Tibial artery (tissue), 4 donors: ENCODE data around the gene CDK18.

Experiments
- DNase-seq, 2 donors: peaks; one replicate each; pipeline ENCODE4 v3.0.0-alpha.2; 2019
- H3K27ac ChIP-seq, 2 donors: fragments of 200-600 bp; sonication (generic) in 1 of 2; 1 replicate in 1 of 2; 2 replicates in 1 of 2; pipeline ENCODE4 v1.5.1; 2018 to 2019; ENCODE audit warnings: mild to moderate bottlenecking in 1 of 2
- H3K27me3 ChIP-seq, 2 donors: fragments of 200-600 bp; sonication (generic) in 1 of 2; one replicate each; pipeline versions ENCODE4 v1.5.1 to v1.6.0; 2016 to 2019
- H3K36me3 ChIP-seq, 3 donors: fragments of 200-600 bp; sonication (generic) in 2 of 3; one replicate each; pipeline ENCODE4 v1.5.1; 2016 to 2019; ENCODE audit warnings: mild to moderate bottlenecking in 2 of 3
- H3K4me1 ChIP-seq, 4 donors: fragments of 200-600 bp; sonication (generic) in 2 of 4; 1 replicate in 3 of 4; 2 replicates in 1 of 4; pipeline ENCODE4 v1.5.1; 2016 to 2019
- H3K4me3 ChIP-seq, 2 donors: fragments of 200-600 bp; sonication (generic) in 1 of 2; 1 replicate in 1 of 2; 2 replicates in 1 of 2; pipeline ENCODE4 v1.5.1; 2018 to 2019; ENCODE audit warnings: mild to moderate bottlenecking in 2 of 2
- H3K9me3 ChIP-seq, 3 donors: fragments of 200-600 bp; sonication (generic) in 1 of 3; one replicate each; pipeline ENCODE4 v1.5.1; 2016 to 2019
- intact Hi-C: fragments of 100-400 bp; cut with DNase I; formaldehyde crosslinking; loops from one replicate; pipeline ENCODE4 v1.15.0; 2023; ENCODE audit warnings: low total_unique reads
- TF ChIP-seq, protein P1 (sequence below), 2 experiments: fragments of 200-600 bp in 1 of 2; fragments of 450-650 bp in 1 of 2; IDR thresholded peaks; one replicate each; pipeline ENCODE4 v1.5.1; 2017 to 2019; ENCODE audit warnings: antibody characterized with exemption in 2 of 2, mild to moderate bottlenecking in 1 of 2, moderate library complexity in 1 of 2

The CDK18 gene

GRCh38 chr1:205519541-205520131 lies 15.2 kb downstream of the CDK18 start:
- intact Hi-C loops = no loop called here
- H3K4me3 ChIP-seq = no peak overlapping the region
- H3K9me3 ChIP-seq = no peaks in the 10 kb centered on the region
- DNase-seq = no peak
- TF ChIP-seq, protein P1, sequence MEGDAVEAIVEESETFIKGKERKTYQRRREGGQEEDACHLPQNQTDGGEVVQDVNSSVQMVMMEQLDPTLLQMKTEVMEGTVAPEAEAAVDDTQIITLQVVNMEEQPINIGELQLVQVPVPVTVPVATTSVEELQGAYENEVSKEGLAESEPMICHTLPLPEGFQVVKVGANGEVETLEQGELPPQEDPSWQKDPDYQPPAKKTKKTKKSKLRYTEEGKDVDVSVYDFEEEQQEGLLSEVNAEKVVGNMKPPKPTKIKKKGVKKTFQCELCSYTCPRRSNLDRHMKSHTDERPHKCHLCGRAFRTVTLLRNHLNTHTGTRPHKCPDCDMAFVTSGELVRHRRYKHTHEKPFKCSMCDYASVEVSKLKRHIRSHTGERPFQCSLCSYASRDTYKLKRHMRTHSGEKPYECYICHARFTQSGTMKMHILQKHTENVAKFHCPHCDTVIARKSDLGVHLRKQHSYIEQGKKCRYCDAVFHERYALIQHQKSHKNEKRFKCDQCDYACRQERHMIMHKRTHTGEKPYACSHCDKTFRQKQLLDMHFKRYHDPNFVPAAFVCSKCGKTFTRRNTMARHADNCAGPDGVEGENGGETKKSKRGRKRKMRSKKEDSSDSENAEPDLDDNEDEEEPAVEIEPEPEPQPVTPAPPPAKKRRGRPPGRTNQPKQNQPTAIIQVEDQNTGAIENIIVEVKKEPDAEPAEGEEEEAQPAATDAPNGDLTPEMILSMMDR (IDR thresholded peaks at IDR 0.05) = no peak
- peaks cover 6 to 16% (median 10%) of the 10 kb centered on the region in 3 donors for H3K36me3 ChIP-seq
- H3K4me1 ChIP-seq = peaks cover 0 to 66% (median 44%) of the 10 kb centered on the region in 4 donors
- H3K27ac ChIP-seq = no peak overlapping the region
- no peaks in the 10 kb centered on the region for H3K27me3 ChIP-seq

GRCh38 chr1:205520709-205521108 lies 16.2 kb downstream of the CDK18 start:
- H3K27me3 ChIP-seq = no peaks in the 10 kb centered on the region
- H3K4me3 ChIP-seq = no peak overlapping the region
- no peak for DNase-seq
- H3K9me3 ChIP-seq = no peaks in the 10 kb centered on the region
- H3K4me1 ChIP-seq = peaks cover 0 to 56% (median 39%) of the 10 kb centered on the region in 4 donors
- intact Hi-C loops = no loop called here
- H3K36me3 ChIP-seq = peaks cover 14 to 27% (median 21%) of the 10 kb centered on the region in 3 donors
- H3K27ac ChIP-seq = no peak overlapping the region
- TF ChIP-seq, protein P1 (IDR thresholded peaks at IDR 0.05) = no peak

DNA sequence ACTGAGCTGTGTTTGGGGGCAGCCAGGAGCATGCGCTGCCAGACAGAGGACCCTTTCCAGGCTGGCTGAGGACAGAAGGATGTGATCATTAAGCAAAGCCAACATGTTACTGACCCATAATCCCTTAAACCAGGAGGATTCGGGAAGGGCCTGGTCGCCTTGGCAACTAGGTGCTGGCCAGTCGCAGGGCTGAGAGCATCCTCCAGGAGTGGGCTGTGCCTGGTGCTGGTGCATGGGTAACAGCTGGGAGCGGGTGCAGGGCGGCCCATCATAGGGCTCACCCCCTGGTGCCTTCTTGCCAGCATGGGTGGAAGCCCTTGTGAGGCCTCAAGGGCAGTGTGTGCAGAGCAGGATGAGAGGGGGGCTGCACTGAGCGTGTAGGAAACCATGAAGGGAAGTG lies 17.2 kb downstream of the CDK18 start:
- Histone ChIP-seq H3K36me3 (peaks cover 23 to 36% (median 25%) of the 10 kb centered on the region in 3 donors), H3K9me3 (no peaks in the 10 kb centered on the region), H3K4me1 (peaks cover 0 to 46% (median 31%) of the 10 kb centered on the region in 4 donors), H3K4me3 (no peak overlapping the region), H3K27ac (no peak overlapping the region), H3K27me3 (no peaks in the 10 kb centered on the region)
- no peak for DNase-seq
- TF ChIP-seq, protein P1 (IDR thresholded peaks at IDR 0.05) = no peak
- intact Hi-C loops = no loop called here

DNA sequence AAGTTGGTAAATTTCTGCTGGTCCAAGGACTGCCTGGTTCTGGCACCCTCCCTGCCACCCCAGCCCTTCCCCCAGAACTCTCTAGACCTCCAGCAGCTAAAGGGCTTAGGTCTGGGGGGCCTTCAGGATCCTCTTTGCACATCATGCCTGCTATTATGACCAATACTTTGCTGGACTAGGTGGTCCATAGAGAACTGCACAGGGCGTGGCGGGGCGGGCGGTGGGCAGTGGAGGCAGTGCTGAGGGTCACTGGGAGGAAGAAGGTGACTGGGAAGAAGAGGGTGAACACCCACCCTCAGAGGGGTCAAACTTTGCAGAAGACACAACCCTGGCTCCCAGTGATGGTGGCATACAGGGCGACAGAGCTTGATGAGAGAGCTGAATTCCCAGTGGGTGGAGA lies 18.2 kb downstream of the CDK18 start:
- H3K36me3 ChIP-seq = peaks cover 23 to 46% (median 25%) of the 10 kb centered on the region in 3 donors
- DNase-seq = no peak
- H3K27me3 ChIP-seq = no peaks in the 10 kb centered on the region
- H3K4me3 ChIP-seq = no peak overlapping the region
- intact Hi-C loops = no loop called here
- TF ChIP-seq, protein P1 (IDR thresholded peaks at IDR 0.05) = no peak
- H3K4me1 ChIP-seq = peaks cover 0 to 41% (median 25%) of the 10 kb centered on the region in 4 donors
- H3K27ac ChIP-seq = no peak overlapping the region
- no peaks in the 10 kb centered on the region for H3K9me3 ChIP-seq

- peaks cover 23 to 51% (median 25%) of the 10 kb centered on the region in 3 donors for H3K36me3 ChIP-seq
- TF ChIP-seq, protein P1 (IDR thresholded peaks at IDR 0.05) = no peak
- H3K4me1 ChIP-seq = peaks cover 0 to 38% (median 22%) of the 10 kb centered on the region in 4 donors
- intact Hi-C loops = no loop called here
- H3K27ac ChIP-seq = no peak overlapping the region
- H3K9me3 ChIP-seq = no peaks in the 10 kb centered on the region
- no peaks in the 10 kb centered on the region for H3K27me3 ChIP-seq
- DNase-seq = no peak
- H3K4me3 ChIP-seq = no peak overlapping the region
These were observed 18.9 kb downstream of the CDK18 start for GRCh38 chr1:205523261-205523890.
